ENCODE results near the gene EIF5AL1. TPM values are rescaled to one million over a fixed set of nuclear protein-coding genes. Genes with fewer than 3 reads are reported as not detected.
"Not testable (repeated sequence)": the region's sequence is repeated elsewhere in the genome, so short reads cannot be mapped to it uniquely, and the experiment has no call there.

The EIF5AL1 gene
- total and polyA plus RNA-seq, 2 of the 4 experiments (the other 2 are of a cell fraction): 1.1 to 1.4 TPM

- H3K4me1 ChIP-seq (ENCODE audit: control insufficient read depth, insufficient read depth, low read length); BruUV-seq (replicated peaks); H2BK15ac ChIP-seq (ENCODE audit: low read depth, low read length); H2BK120ac ChIP-seq (ENCODE audit: low read depth, low read length); H3K23ac ChIP-seq (ENCODE audit: low read depth, low read length); H3K27ac ChIP-seq (ENCODE audit: insufficient read depth, low read length); H4K20me1 ChIP-seq (ENCODE audit: insufficient read depth, low read length); H4K91ac ChIP-seq (ENCODE audit: insufficient read depth, low read depth, low read length); H3K4ac ChIP-seq (ENCODE audit: low read depth, low read length); H3K4me2 ChIP-seq (ENCODE audit: low read depth, low read length); H4K8ac ChIP-seq (ENCODE audit: low read depth in 2 of 2, low read length in 2 of 2); H2AK5ac ChIP-seq (ENCODE audit: low read depth, low read length); intact Hi-C loops (cut with micrococcal nuclease); H3K27me3 ChIP-seq (ENCODE audit: control insufficient read depth, insufficient read depth, low read length); H2BK20ac ChIP-seq (ENCODE audit: low read depth, low read length); in situ Hi-C loops (cut with MboI; ENCODE audit: low sequenced_read_pairs); dilution Hi-C loops (cut with HindIII; ENCODE audit: low sequenced_read_pairs, unreplicated experiment); H3K9me3 ChIP-seq (ENCODE audit: control insufficient read depth, insufficient read depth, low read length); H3K56ac ChIP-seq (ENCODE audit: extremely low read depth, insufficient read depth, low read length); H4K5ac ChIP-seq (ENCODE audit: low read depth, low read length); CTCF ChIA-PET; H2AK9ac ChIP-seq (replicated peaks; ENCODE audit: low read depth, low read length, poor library complexity); H3K4me3 ChIP-seq (ENCODE audit: insufficient read depth, low read depth, low read length); H3K14ac ChIP-seq (replicated peaks; ENCODE audit: low read depth, low read length); H3K9ac ChIP-seq (ENCODE audit: low read depth, low read length); H2AFZ ChIP-seq (replicated peaks; ENCODE audit: low read length, poor library complexity); H3K18ac ChIP-seq (ENCODE audit: low read depth, low read length); H2BK5ac ChIP-seq (ENCODE audit: low read depth, low read length, poor library complexity, severe bottlenecking); H3K9me1 ChIP-seq (ENCODE audit: insufficient read depth, low read length); H3K79me1 ChIP-seq (ENCODE audit: low read depth in 1 of 2, low read length in 2 of 2); H3K36me3 ChIP-seq (ENCODE audit: control insufficient read depth, insufficient read depth, low read length): not testable (repeated sequence)
- ATAC-seq (ENCODE audit: low read depth): peak; percentile 71
- POLR2A ChIA-PET (ENCODE audit: unreplicated experiment): interaction anchor here (0.6 kb wide), 1 partner anchor 17 kb away, joined by 4 read pairs; no protein-coding TSS in a partner anchor
- peak; percentile 27 for DNase-seq
- no CpG with 5 or more reads among the region's 7 CpGs for WGBS, 2 experiments (ENCODE audit: extremely low coverage in 2 of 2, insufficient read length in 1 of 2)
Observed at GRCh38 chr10:79516532-79517205, 4.3 kb downstream of the EIF5AL1 start.

DNA sequence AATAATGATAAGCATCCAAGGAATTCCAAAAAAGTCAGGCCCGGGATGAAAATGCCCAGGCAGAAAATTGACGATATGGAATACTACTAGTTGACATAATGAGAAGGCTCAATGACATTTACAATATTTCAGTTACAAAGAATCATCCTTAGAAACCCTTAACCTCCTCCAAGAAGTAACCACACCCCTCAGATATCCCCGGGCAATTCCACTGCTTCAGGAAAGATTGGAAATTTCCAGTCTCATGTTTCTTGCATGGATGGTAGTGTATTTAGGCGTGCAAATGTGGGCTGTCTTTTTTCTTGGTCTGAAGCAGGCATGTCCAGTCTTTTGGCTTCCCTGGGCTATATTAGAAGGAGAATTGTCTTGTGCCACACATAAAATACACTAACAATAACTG lies 5.2 kb downstream of the EIF5AL1 start:
- H4K8ac ChIP-seq (ENCODE audit: low read depth in 2 of 2, low read length in 2 of 2); H3K27me3 ChIP-seq (ENCODE audit: control insufficient read depth, insufficient read depth, low read length); H3K4me1 ChIP-seq (ENCODE audit: control insufficient read depth, insufficient read depth, low read length); H2BK20ac ChIP-seq (ENCODE audit: low read depth, low read length); H4K20me1 ChIP-seq (ENCODE audit: insufficient read depth, low read length); intact Hi-C loops (cut with micrococcal nuclease); H3K4me2 ChIP-seq (ENCODE audit: low read depth, low read length); H3K9ac ChIP-seq (ENCODE audit: low read depth, low read length); H3K79me1 ChIP-seq (ENCODE audit: low read depth in 1 of 2, low read length in 2 of 2); H2BK120ac ChIP-seq (ENCODE audit: low read depth, low read length); ATAC-seq (ENCODE audit: low read depth); H4K5ac ChIP-seq (ENCODE audit: low read depth, low read length); H3K18ac ChIP-seq (ENCODE audit: low read depth, low read length); H2BK5ac ChIP-seq (ENCODE audit: low read depth, low read length, poor library complexity, severe bottlenecking); dilution Hi-C loops (cut with HindIII; ENCODE audit: low sequenced_read_pairs, unreplicated experiment); H3K4ac ChIP-seq (ENCODE audit: low read depth, low read length); H2AFZ ChIP-seq (replicated peaks; ENCODE audit: low read length, poor library complexity); H4K91ac ChIP-seq (ENCODE audit: insufficient read depth, low read depth, low read length); DNase-seq; in situ Hi-C loops (cut with MboI; ENCODE audit: low sequenced_read_pairs); BruUV-seq (replicated peaks); H3K36me3 ChIP-seq (ENCODE audit: control insufficient read depth, insufficient read depth, low read length); H3K4me3 ChIP-seq (ENCODE audit: insufficient read depth, low read depth, low read length); H3K23ac ChIP-seq (ENCODE audit: low read depth, low read length); POLR2A ChIA-PET (ENCODE audit: unreplicated experiment); H2BK15ac ChIP-seq (ENCODE audit: low read depth, low read length); CTCF ChIA-PET; H3K56ac ChIP-seq (ENCODE audit: extremely low read depth, insufficient read depth, low read length); H3K9me3 ChIP-seq (ENCODE audit: control insufficient read depth, insufficient read depth, low read length); H3K27ac ChIP-seq (ENCODE audit: insufficient read depth, low read length); H3K9me1 ChIP-seq (ENCODE audit: insufficient read depth, low read length); H2AK5ac ChIP-seq (ENCODE audit: low read depth, low read length); H3K14ac ChIP-seq (replicated peaks; ENCODE audit: low read depth, low read length); H2AK9ac ChIP-seq (replicated peaks; ENCODE audit: low read depth, low read length, poor library complexity): not testable (repeated sequence)
- no CpG with 5 or more reads among the region's 4 CpGs for WGBS, 2 experiments (ENCODE audit: extremely low coverage in 2 of 2, insufficient read length in 1 of 2)

Data from IMR-90 (cell line).